ENCODE measurements around the gene VRTN.

DNA sequence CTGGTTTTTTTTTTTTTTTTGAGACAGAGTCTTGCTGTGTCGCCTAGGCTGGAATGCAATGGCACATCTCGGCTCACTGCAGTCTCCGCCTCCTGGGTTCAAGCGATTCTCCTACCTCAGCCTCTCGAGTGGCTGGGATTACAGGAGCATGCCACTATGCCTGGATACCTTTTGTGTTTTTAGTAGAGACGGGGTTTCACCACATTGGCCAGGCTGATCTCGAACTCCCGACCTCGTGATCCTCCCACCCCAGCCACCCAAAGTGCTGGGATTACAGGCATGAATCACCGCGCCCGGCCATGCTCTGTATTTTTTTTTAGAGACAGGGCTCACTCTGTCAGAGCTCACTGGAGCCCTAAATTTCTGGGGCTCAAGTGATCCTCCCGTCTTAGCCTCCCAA lies 32.6 kb downstream of the VRTN start:
- no peak for TF ChIP-seq SP1 (IDR thresholded peaks at IDR 0.05)
- no peak for TF ChIP-seq SP1 (CRISPR knock-in tag; IDR thresholded peaks at IDR 0.05)
- TF ChIP-seq, protein P1, sequence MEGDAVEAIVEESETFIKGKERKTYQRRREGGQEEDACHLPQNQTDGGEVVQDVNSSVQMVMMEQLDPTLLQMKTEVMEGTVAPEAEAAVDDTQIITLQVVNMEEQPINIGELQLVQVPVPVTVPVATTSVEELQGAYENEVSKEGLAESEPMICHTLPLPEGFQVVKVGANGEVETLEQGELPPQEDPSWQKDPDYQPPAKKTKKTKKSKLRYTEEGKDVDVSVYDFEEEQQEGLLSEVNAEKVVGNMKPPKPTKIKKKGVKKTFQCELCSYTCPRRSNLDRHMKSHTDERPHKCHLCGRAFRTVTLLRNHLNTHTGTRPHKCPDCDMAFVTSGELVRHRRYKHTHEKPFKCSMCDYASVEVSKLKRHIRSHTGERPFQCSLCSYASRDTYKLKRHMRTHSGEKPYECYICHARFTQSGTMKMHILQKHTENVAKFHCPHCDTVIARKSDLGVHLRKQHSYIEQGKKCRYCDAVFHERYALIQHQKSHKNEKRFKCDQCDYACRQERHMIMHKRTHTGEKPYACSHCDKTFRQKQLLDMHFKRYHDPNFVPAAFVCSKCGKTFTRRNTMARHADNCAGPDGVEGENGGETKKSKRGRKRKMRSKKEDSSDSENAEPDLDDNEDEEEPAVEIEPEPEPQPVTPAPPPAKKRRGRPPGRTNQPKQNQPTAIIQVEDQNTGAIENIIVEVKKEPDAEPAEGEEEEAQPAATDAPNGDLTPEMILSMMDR (CRISPR knock-in tag; IDR thresholded peaks at IDR 0.05) = no peak
- TF ChIP-seq, protein P2, sequence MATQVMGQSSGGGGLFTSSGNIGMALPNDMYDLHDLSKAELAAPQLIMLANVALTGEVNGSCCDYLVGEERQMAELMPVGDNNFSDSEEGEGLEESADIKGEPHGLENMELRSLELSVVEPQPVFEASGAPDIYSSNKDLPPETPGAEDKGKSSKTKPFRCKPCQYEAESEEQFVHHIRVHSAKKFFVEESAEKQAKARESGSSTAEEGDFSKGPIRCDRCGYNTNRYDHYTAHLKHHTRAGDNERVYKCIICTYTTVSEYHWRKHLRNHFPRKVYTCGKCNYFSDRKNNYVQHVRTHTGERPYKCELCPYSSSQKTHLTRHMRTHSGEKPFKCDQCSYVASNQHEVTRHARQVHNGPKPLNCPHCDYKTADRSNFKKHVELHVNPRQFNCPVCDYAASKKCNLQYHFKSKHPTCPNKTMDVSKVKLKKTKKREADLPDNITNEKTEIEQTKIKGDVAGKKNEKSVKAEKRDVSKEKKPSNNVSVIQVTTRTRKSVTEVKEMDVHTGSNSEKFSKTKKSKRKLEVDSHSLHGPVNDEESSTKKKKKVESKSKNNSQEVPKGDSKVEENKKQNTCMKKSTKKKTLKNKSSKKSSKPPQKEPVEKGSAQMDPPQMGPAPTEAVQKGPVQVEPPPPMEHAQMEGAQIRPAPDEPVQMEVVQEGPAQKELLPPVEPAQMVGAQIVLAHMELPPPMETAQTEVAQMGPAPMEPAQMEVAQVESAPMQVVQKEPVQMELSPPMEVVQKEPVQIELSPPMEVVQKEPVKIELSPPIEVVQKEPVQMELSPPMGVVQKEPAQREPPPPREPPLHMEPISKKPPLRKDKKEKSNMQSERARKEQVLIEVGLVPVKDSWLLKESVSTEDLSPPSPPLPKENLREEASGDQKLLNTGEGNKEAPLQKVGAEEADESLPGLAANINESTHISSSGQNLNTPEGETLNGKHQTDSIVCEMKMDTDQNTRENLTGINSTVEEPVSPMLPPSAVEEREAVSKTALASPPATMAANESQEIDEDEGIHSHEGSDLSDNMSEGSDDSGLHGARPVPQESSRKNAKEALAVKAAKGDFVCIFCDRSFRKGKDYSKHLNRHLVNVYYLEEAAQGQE (IDR thresholded peaks at IDR 0.05; ENCODE audit: borderline replicate concordance in 1 of 2, low read depth in 1 of 2, low read length in 2 of 2) = no peak
- TF ChIP-seq ZNF24 (IDR thresholded peaks at IDR 0.05) = no peak

Data from HepG2 (cell line).